ENCODE results near the gene NRARP.

- TF ChIP-seq, protein P1, sequence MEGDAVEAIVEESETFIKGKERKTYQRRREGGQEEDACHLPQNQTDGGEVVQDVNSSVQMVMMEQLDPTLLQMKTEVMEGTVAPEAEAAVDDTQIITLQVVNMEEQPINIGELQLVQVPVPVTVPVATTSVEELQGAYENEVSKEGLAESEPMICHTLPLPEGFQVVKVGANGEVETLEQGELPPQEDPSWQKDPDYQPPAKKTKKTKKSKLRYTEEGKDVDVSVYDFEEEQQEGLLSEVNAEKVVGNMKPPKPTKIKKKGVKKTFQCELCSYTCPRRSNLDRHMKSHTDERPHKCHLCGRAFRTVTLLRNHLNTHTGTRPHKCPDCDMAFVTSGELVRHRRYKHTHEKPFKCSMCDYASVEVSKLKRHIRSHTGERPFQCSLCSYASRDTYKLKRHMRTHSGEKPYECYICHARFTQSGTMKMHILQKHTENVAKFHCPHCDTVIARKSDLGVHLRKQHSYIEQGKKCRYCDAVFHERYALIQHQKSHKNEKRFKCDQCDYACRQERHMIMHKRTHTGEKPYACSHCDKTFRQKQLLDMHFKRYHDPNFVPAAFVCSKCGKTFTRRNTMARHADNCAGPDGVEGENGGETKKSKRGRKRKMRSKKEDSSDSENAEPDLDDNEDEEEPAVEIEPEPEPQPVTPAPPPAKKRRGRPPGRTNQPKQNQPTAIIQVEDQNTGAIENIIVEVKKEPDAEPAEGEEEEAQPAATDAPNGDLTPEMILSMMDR (IDR thresholded peaks at IDR 0.05): no peak
- no peak for TF ChIP-seq POLR2AphosphoS5 (IDR thresholded peaks at IDR 0.05; ENCODE audit: low read depth, low read length)
These were observed 39.2 kb downstream of the NRARP start for GRCh38 chr9:137262909-137263285.
